H1 (cell line): Measurements from ENCODE around the gene PMM2. TPM values are rescaled to one million over a fixed set of nuclear protein-coding genes. Genes with fewer than 3 reads are reported as not detected.

Source experiments
- CTCF ChIA-PET: fragments of 300-600 bp; sonication (Branson Sonifier 250); formaldehyde crosslinking; loops from one replicate; lab custom pipeline; 2021; ENCODE audit not compliant: partially characterized antibody; lab: Charles Lee
- POLR2A ChIA-PET: fragments of 300-600 bp; sonication (Branson Sonifier 250); formaldehyde crosslinking; loops from one replicate; lab custom pipeline; 2021; ENCODE audit warnings: inconsistent platforms; ENCODE audit not compliant: partially characterized antibody; lab: Charles Lee
- DNase-seq, 2 experiments: peaks; one replicate each; pipeline versions ENCODE4 v3.0.0 to v3.0.0-alpha.2; 2010 to 2022; ENCODE audit warnings: low spot score in 2 of 2, low read depth in 1 of 2, mixed read lengths in 1 of 2
- FAIRE-seq: peaks from 2 replicates; lab custom pipeline; 2011; peaks lifted over from hg19 to GRCh38; lab: Jason Lieb, UNC
- H2AFZ ChIP-seq: 2 replicates; pipeline ENCODE4 v1.8.1; 2012; ENCODE audit warnings: low read length, inconsistent platforms
- H2AK5ac ChIP-seq: 2 replicates; pipeline ENCODE4 v1.6.1; 2013; ENCODE audit warnings: low read depth, low read length
- H2BK120ac ChIP-seq: replicated peaks from 2 replicates; pipeline ENCODE3; 2013; ENCODE audit warnings: low read depth, low read length, inconsistent platforms
- H2BK12ac ChIP-seq: 2 replicates; pipeline ENCODE4 v1.6.1; 2013; ENCODE audit warnings: low read depth, low read length
- H2BK15ac ChIP-seq: 2 replicates; pipeline ENCODE4 v1.6.1; 2013; ENCODE audit warnings: low read length
- H2BK20ac ChIP-seq: 2 replicates; pipeline ENCODE4 v1.6.1; 2013; ENCODE audit warnings: low read length
- H2BK5ac ChIP-seq: 2 replicates; pipeline ENCODE4 v1.6.1; 2013; ENCODE audit warnings: low read depth, low read length
- H3K14ac ChIP-seq: 2 replicates; pipeline ENCODE4 v1.6.1; 2013; ENCODE audit warnings: inconsistent platforms; ENCODE audit not compliant: insufficient read length
- H3K18ac ChIP-seq: 2 replicates; pipeline ENCODE4 v1.6.1; 2013; ENCODE audit warnings: low read length; ENCODE audit errors: extremely low read depth
- H3K23ac ChIP-seq: 2 replicates; pipeline ENCODE4 v1.6.1; 2013; ENCODE audit warnings: inconsistent platforms; ENCODE audit not compliant: insufficient read length
- H3K23me2 ChIP-seq: 2 replicates; pipeline ENCODE4 v1.6.1; 2013; ENCODE audit warnings: low read depth, low read length
- H3K27ac ChIP-seq: 2 replicates; pipeline ENCODE4 v1.6.1; 2011; ENCODE audit warnings: low read depth, low read length, inconsistent platforms
- H3K27me3 ChIP-seq, 4 experiments: replicated peaks in 1 of 4; 1 replicate in 1 of 4; 2 replicates in 3 of 4; pipeline versions ENCODE4 v1.6.1 to v1.8.1; 2011 to 2013; ENCODE audit warnings: low read length in 3 of 4, mild to moderate bottlenecking in 3 of 4, inconsistent platforms in 2 of 4, mixed read lengths in 2 of 4, moderate library complexity in 1 of 4; ENCODE audit not compliant: control insufficient read depth in 3 of 4, insufficient read depth in 3 of 4; ENCODE audit errors: extremely low read depth in 1 of 4
- H3K36me3 ChIP-seq, 4 experiments: 2 replicates each; pipeline versions ENCODE4 v1.6.1 to v1.8.1; 2011 to 2013; ENCODE audit warnings: mild to moderate bottlenecking in 4 of 4, low read length in 3 of 4, moderate library complexity in 2 of 4, control low read depth in 1 of 4, inconsistent platforms in 1 of 4; ENCODE audit not compliant: insufficient read depth in 4 of 4, control insufficient read depth in 2 of 4
- H3K4ac ChIP-seq: replicated peaks from 2 replicates; pipeline ENCODE3; 2013; ENCODE audit warnings: low read length, low read depth, mixed read lengths, inconsistent platforms; ENCODE audit not compliant: insufficient read length
- H3K4me1 ChIP-seq, 4 experiments: replicated peaks in 1 of 4; 1 replicate in 1 of 4; 2 replicates in 3 of 4; pipeline versions ENCODE4 v1.6.1 to v1.8.1; 2011 to 2013; ENCODE audit warnings: low read length in 3 of 4, inconsistent platforms in 2 of 4, mixed read lengths in 1 of 4; ENCODE audit not compliant: insufficient read depth in 4 of 4, control insufficient read depth in 3 of 4
- H3K4me2 ChIP-seq, 2 experiments: 2 replicates each; pipeline versions ENCODE4 v1.6.1 to v1.8.1; 2011 to 2013; ENCODE audit warnings: low read depth in 2 of 2, low read length in 2 of 2, control low read depth in 1 of 2, inconsistent platforms in 1 of 2, mild to moderate bottlenecking in 1 of 2; ENCODE audit not compliant: insufficient read depth in 1 of 2
- H3K4me3 ChIP-seq, 4 experiments: fragments of 200-600, 300-600 bp in 1 of 4; sonication (generic), shearing (Covaris generic), sonication (Bioruptor Twin) in 1 of 4; 2 replicates each; pipeline versions ENCODE4 v1.5.1 to v1.8.1; 2011 to 2016; ENCODE audit warnings: low read length in 4 of 4, low read depth in 3 of 4, control low read depth in 2 of 4, inconsistent platforms in 2 of 4, mild to moderate bottlenecking in 2 of 4, mixed read lengths in 1 of 4, moderate library complexity in 1 of 4; ENCODE audit not compliant: insufficient read depth in 2 of 4; ENCODE audit errors: extremely low read depth in 1 of 4
- H3K56ac ChIP-seq: replicated peaks from 2 replicates; pipeline ENCODE3; 2013; ENCODE audit warnings: low read depth, mild to moderate bottlenecking, mixed read lengths, low read length, inconsistent platforms; ENCODE audit not compliant: insufficient read length
- H3K79me1 ChIP-seq: 2 replicates; pipeline ENCODE4 v1.6.1; 2013; ENCODE audit warnings: low read depth, low read length, control low read depth
- H3K79me2 ChIP-seq, 2 experiments: 2 replicates each; pipeline versions ENCODE4 v1.6.1 to v1.8.1; 2012 to 2013; ENCODE audit warnings: low read length in 2 of 2, mild to moderate bottlenecking in 2 of 2, inconsistent platforms in 1 of 2; ENCODE audit not compliant: insufficient read depth in 2 of 2, control insufficient read depth in 1 of 2
- H3K9ac ChIP-seq, 4 experiments: replicated peaks in 1 of 4; 1 replicate in 1 of 4; 2 replicates in 3 of 4; pipeline versions ENCODE4 v1.6.1 to v1.8.1; 2011 to 2013; ENCODE audit warnings: low read depth in 3 of 4, low read length in 3 of 4, control low read depth in 2 of 4, mild to moderate bottlenecking in 2 of 4, moderate library complexity in 2 of 4, inconsistent platforms in 1 of 4; ENCODE audit errors: extremely low read depth in 1 of 4
- H3K9me3 ChIP-seq, 2 experiments: 2 replicates each; pipeline versions ENCODE4 v1.6.1 to v1.8.1; 2012 to 2013; ENCODE audit warnings: mild to moderate bottlenecking in 2 of 2, moderate library complexity in 2 of 2, control low read depth in 1 of 2, inconsistent platforms in 1 of 2, low read depth in 1 of 2, low read length in 1 of 2, mixed read lengths in 1 of 2; ENCODE audit not compliant: insufficient read depth in 2 of 2
- H4K20me1 ChIP-seq, 2 experiments: replicated peaks in 1 of 2; 2 replicates each; pipeline versions ENCODE3 to v1.8.1; 2011 to 2013; ENCODE audit warnings: inconsistent platforms in 2 of 2, low read length in 2 of 2, mild to moderate bottlenecking in 1 of 2; ENCODE audit not compliant: insufficient read depth in 2 of 2, control insufficient read depth in 1 of 2
- H4K5ac ChIP-seq: 2 replicates; pipeline ENCODE4 v1.6.1; 2013; ENCODE audit warnings: low read length, low read depth, mixed read lengths, inconsistent platforms; ENCODE audit not compliant: insufficient read length
- H4K8ac ChIP-seq: 2 replicates; pipeline ENCODE4 v1.8.0; 2013; ENCODE audit warnings: mild to moderate bottlenecking, moderate library complexity, low read length, inconsistent platforms; ENCODE audit not compliant: insufficient read depth; ENCODE audit errors: extremely low read depth
- H4K91ac ChIP-seq: replicated peaks from 2 replicates; pipeline ENCODE3; 2013; ENCODE audit warnings: low read length, mixed read lengths, inconsistent platforms; ENCODE audit not compliant: insufficient read length
- USF2 ChIP-seq: IDR thresholded peaks from 2 replicates; pipeline ENCODE4 v1.6.1; 2011; ENCODE audit warnings: low read length, improper control_type of control experiment
- WGBS, 2 experiments: shearing (Covaris generic) in 1 of 2; methylation state at CpG; one replicate each; pipeline versions ENCODE4 v1.1.6 to v1.1.7; 2013 to 2015; ENCODE audit warnings: low lambda C conversion rate in 2 of 2, mixed read lengths in 2 of 2, inconsistent platforms in 1 of 2, low coverage in 1 of 2, missing lambda C conversion rate in 1 of 2; ENCODE audit not compliant: insufficient replicate concordance in 2 of 2, insufficient coverage in 1 of 2, insufficient read length in 1 of 2; ENCODE audit errors: extremely low coverage in 1 of 2, missing lambda C conversion rate in 1 of 2; 5-methylcytosine and 5-hydroxymethylcytosine counted together
- polyA plus RNA-seq, 7 experiments: library from polyadenylated mRNA; depleted of rRNA in 3 of 7; stranded (reverse) in 5 of 7; unstranded in 2 of 7; fragments of >200 nt in 5 of 7; fragments of 200-250 nt in 2 of 7; gene quantifications; 1 replicate in 5 of 7; 2 replicates in 1 of 7; 4 replicates in 1 of 7; pipeline versions ENCODE4 v1.2.1 to v1.2.3, GENCODE V29; 2011 to 2013; ENCODE audit warnings: missing spikeins in 2 of 7, mixed read lengths in 2 of 7
- total RNA-seq: library from RNA; stranded (reverse); fragmentation: NEBNext Ultra II Directional; extraction: Animal tissue kit (Norgen Biotek cat#: 25700); gene quantifications from 2 replicates; pipeline ENCODE4 v1.2.1, GENCODE V29; 2021

The PMM2 gene
- total and polyA plus RNA-seq, 2 of the 8 experiments (the other 6 are each of a cell fraction or from before 2014, with no cell fraction given), result 26.2 to 49.4 TPM

GRCh38 chr16:8773537-8773936, 24.1 kb upstream of the PMM2 start:
- H3K79me2 ChIP-seq, result no peaks in the 10 kb centered on the region
- H3K18ac ChIP-seq, result no peak overlapping the region
- no peak for FAIRE-seq
- H2AFZ ChIP-seq, result no peak overlapping the region
- H3K27ac ChIP-seq, result no peak overlapping the region
- H3K4me2 ChIP-seq, result no peak overlapping the region
- no peak overlapping the region for H4K8ac ChIP-seq
- H2BK120ac ChIP-seq, result no peak overlapping the region
- H3K23ac ChIP-seq, result no peak overlapping the region
- 69% methylated on average over 3 of the region's 3 CpGs; no CpG with 5 or more reads in 1 of the 2 experiments for WGBS, 2 experiments
- H3K27me3 ChIP-seq, result no peaks in the 10 kb centered on the region; a peak in 1 of 7 replicates
- peaks cover 0 to 1% (median 0%) of the 10 kb centered on the region in 4 experiments; a peak in 1 of 7 replicates for H3K4me1 ChIP-seq
- no peak overlapping the region for H3K9ac ChIP-seq
- H3K23me2 ChIP-seq, result no peaks in the 10 kb centered on the region
- POLR2A ChIA-PET, result no interaction called here
- H2BK15ac ChIP-seq, result no peak overlapping the region
- no peak overlapping the region for H3K56ac ChIP-seq
- DNase-seq, result no peak
- H4K20me1 ChIP-seq, result no peaks in the 10 kb centered on the region
- no peak overlapping the region for H2AK5ac ChIP-seq
- peaks cover 0 to 6% (median 0%) of the 10 kb centered on the region in 4 experiments; a peak in 1 of 8 replicates for H3K36me3 ChIP-seq
- H3K4me3 ChIP-seq, result no peak overlapping the region
- no peak overlapping the region for H3K14ac ChIP-seq
- H4K5ac ChIP-seq, result no peak overlapping the region
- no peak overlapping the region for H4K91ac ChIP-seq
- H2BK20ac ChIP-seq, result no peak overlapping the region
- no peak overlapping the region for H2BK5ac ChIP-seq
- H3K79me1 ChIP-seq, result no peaks in the 10 kb centered on the region
- no peak for TF ChIP-seq USF2
- TF ChIP-seq, all 59 proteins: peak for 0
- CTCF ChIA-PET, result interaction anchor here (26.4 kb wide), 1 partner anchor 109 kb away, joined by 404 read pairs; the partner anchor contains the start of gene ABAT
- Histone ChIP-seq H3K9me3 (no peaks in the 10 kb centered on the region), H3K4ac (no peak overlapping the region), H2BK12ac (no peak overlapping the region)
